HepG2 (cell line): ENCODE data around the gene DNASE1. TPM values are rescaled to one million over a fixed set of nuclear protein-coding genes. Genes with fewer than 3 reads are reported as not detected.

ENCODE experiments used
- CENPX ChIP-seq: sonication (generic); formaldehyde crosslinking; IDR thresholded peaks from 2 replicates; pipeline ENCODE4 v1.9.0; 2021; ENCODE audit warnings: mild to moderate bottlenecking, missing genetic modification reagents, moderate library complexity
- HBP1 ChIP-seq: IDR thresholded peaks from 2 replicates; pipeline ENCODE4 v1.6.1; 2016; ENCODE audit warnings: low read depth, control low read depth
- HCFC1 ChIP-seq: fragments of 150-350 bp; IDR thresholded peaks from 2 replicates; pipeline ENCODE4 v1.6.1; 2014; ENCODE audit warnings: low read depth, low read length
- HMGXB4 ChIP-seq, 2 experiments: sonication (generic) in 1 of 2; formaldehyde crosslinking in 1 of 2; IDR thresholded peaks; 2 replicates each; pipeline versions ENCODE4 v1.4.0 to v1.6.1; 2018 to 2020; ENCODE audit warnings: missing genetic modification reagents in 2 of 2, borderline replicate concordance in 1 of 2, low read depth in 1 of 2, mild to moderate bottlenecking in 1 of 2, missing biosample characterization in 1 of 2
- PBX2 ChIP-seq: IDR thresholded peaks from 2 replicates; pipeline ENCODE4 v1.6.1; 2016; ENCODE audit warnings: control low read depth
- PBX3 ChIP-seq: sonication (generic); formaldehyde crosslinking; IDR thresholded peaks from 2 replicates; pipeline ENCODE4 v1.8.1; 2023; ENCODE audit warnings: missing genetic modification reagents, inconsistent platforms, borderline replicate concordance
- SKI ChIP-seq: fragments of 450-650 bp; IDR thresholded peaks from one replicate; pipeline ENCODE4 v1.6.1; 2018; ENCODE audit warnings: mild to moderate bottlenecking; ENCODE audit not compliant: partially characterized antibody
- TCF7 ChIP-seq: sonication (generic); IDR thresholded peaks from 2 replicates; pipeline ENCODE4 v1.6.1; 2016; ENCODE audit warnings: antibody characterized with exemption, low read depth
- ZBTB40 ChIP-seq, 2 experiments: fragments of 450-650 bp in 1 of 2; sonication (generic) in 1 of 2; formaldehyde crosslinking in 1 of 2; IDR thresholded peaks; 2 replicates each; pipeline versions ENCODE4 v1.6.1 to v1.8.0; 2016 to 2022; ENCODE audit warnings: antibody characterized with exemption in 1 of 2, mild to moderate bottlenecking in 1 of 2, missing genetic modification reagents in 1 of 2
- ZNF44 ChIP-seq: sonication (generic); formaldehyde crosslinking; IDR thresholded peaks from 2 replicates; pipeline ENCODE4 v1.5.1; 2020; ENCODE audit warnings: mild to moderate bottlenecking, missing genetic modification reagents
- ZNF564 ChIP-seq: sonication (generic); formaldehyde crosslinking; IDR thresholded peaks from 2 replicates; pipeline ENCODE4 v1.8.1; 2023; ENCODE audit warnings: mild to moderate bottlenecking, missing genetic modification reagents
- ZNF747 ChIP-seq: sonication (generic); formaldehyde crosslinking; IDR thresholded peaks from 2 replicates; pipeline ENCODE4 v1.8.1; 2023; ENCODE audit warnings: missing genetic modification reagents, mild to moderate bottlenecking, borderline replicate concordance
- polyA plus RNA-seq, 8 experiments: library from polyadenylated mRNA; depleted of rRNA in 3 of 8; stranded (reverse) in 7 of 8; unstranded in 1 of 8; fragments of >200 nt; fragmentation: Illumina TruSeq in 4 of 8; extraction: Trizol in 4 of 8; gene quantifications; 2 replicates each; pipeline versions ENCODE4 v1.2.1 to v1.2.3, GENCODE V29; 2011 to 2016; ENCODE audit warnings: low read depth in 4 of 8, missing spikeins in 1 of 8, mixed read lengths in 1 of 8; ENCODE audit not compliant: insufficient read depth in 1 of 8
- total RNA-seq, 5 experiments: library from RNA; depleted of rRNA; stranded (reverse); fragments of >200 nt; fragmentation: Illumina TruSeq; extraction: Trizol; gene quantifications; 2 replicates each; pipeline ENCODE4 v1.2.3, GENCODE V29; 2016; ENCODE audit warnings: low read depth in 1 of 5

The DNASE1 gene
- total and polyA plus RNA-seq, 2 of the 13 experiments (the other 11 are each of a cell fraction or from before 2014, with no cell fraction given): 7.1 to 11.1 TPM

GRCh38 chr16:3695610-3696369, 41.3 kb downstream of the DNASE1 start (continued):
- TF ChIP-seq ZBTB40 (IDR thresholded peaks at IDR 0.05) (no peak), ZBTB40 (CRISPR knock-in tag; IDR thresholded peaks at IDR 0.05) (peak; percentile 85), TCF7 (peak; percentile 49), ZNF564 (CRISPR knock-in tag) (peak; percentile 76; the same call in 1 of the 2 replicates), HBP1 (CRISPR knock-in tag) (peak; percentile 92; the same call in 1 of the 2 replicates), PBX3 (CRISPR knock-in tag) (0 out of 2 replicates have a peak, but pooled peaks have one; percentile 68), CENPX (CRISPR knock-in tag) (no peak), HCFC1 (no peak), ZNF747 (CRISPR knock-in tag) (peak; percentile 93; the same call in 1 of the 2 replicates), PBX2 (CRISPR knock-in tag) (no peak), HMGXB4 (CRISPR knock-in tag; IDR thresholded peaks at IDR 0.05; ENCODE audit: borderline replicate concordance in 1 of 2, low read depth in 1 of 2) (peak; percentile 70 to 84; a peak in 3 of 4 replicates), ZNF44 (CRISPR knock-in tag) (no peak), SKI (peak; percentile 87)
